HepG2 (cell line): ENCODE data around the gene ODAPH. TPM values are rescaled to one million over a fixed set of nuclear protein-coding genes. Genes with fewer than 3 reads are reported as not detected.
"Not testable (repeated sequence)": the region's sequence is repeated elsewhere in the genome, so short reads cannot be mapped to it uniquely, and the experiment has no call there.

Experiments
- ATAC-seq: fragments of 200-7000 bp; cut with Tn5 transposase; 3 replicates; pipeline ENCODE4 v1.9.1; 2020; ENCODE audit warnings: mild to moderate bottlenecking, moderate library complexity
- BruUV-seq: library from RNA; stranded (reverse); fragments of 400-500 nt; replicated peaks from 2 replicates; lab custom pipeline; 2021; lab: Mats Ljungman, UMichigan
- CTCF ChIA-PET: fragments of 300-600 bp; formaldehyde crosslinking; extraction: SDS; loops from one replicate; lab custom pipeline; 2021; ENCODE audit warnings: low total read pairs, inconsistent platforms, low intra/inter-chr PET ratio; lab: Yijun Ruan, JAX
- POLR2A ChIA-PET: fragments of 350-600 bp; sonication (Branson Sonifier 250); formaldehyde crosslinking; loops from one replicate; lab custom pipeline; 2020; ENCODE audit warnings: antibody characterized with exemption, inconsistent platforms; lab: Yijun Ruan, JAX
- DNase-seq: peaks from one replicate; pipeline ENCODE4 v3.0.0-alpha.2; 2015; ENCODE audit warnings: low spot score
- FAIRE-seq: peaks from 3 replicates; lab custom pipeline; 2011; peaks lifted over from hg19 to GRCh38; lab: Jason Lieb, UNC
- H2AFZ ChIP-seq: one replicate; pipeline ENCODE4 v1.6.1; 2011; ENCODE audit warnings: low read length, inconsistent platforms
- H3K27ac ChIP-seq: fragments of 300-600 bp; 3 replicates; pipeline ENCODE4 v1.8.0; 2011; ENCODE audit warnings: mixed run types, mild to moderate bottlenecking, mixed read lengths, low read length, inconsistent platforms; ENCODE audit not compliant: insufficient read depth; ENCODE audit errors: extremely low read length
- H3K27me3 ChIP-seq, 2 experiments: fragments of 200-600 bp in 1 of 2; 2 replicates in 1 of 2; 3 replicates in 1 of 2; pipeline versions ENCODE4 v1.6.0 to v1.8.0; 2011; ENCODE audit warnings: low read length in 2 of 2, mild to moderate bottlenecking in 2 of 2, moderate library complexity in 2 of 2, inconsistent platforms in 1 of 2; ENCODE audit not compliant: insufficient read depth in 2 of 2, control insufficient read depth in 1 of 2
- H3K36me3 ChIP-seq, 2 experiments: fragments of 200-600 bp in 1 of 2; replicated peaks in 1 of 2; 2 replicates in 1 of 2; 3 replicates in 1 of 2; pipeline versions ENCODE4 v1.5.1 to v1.8.0; 2011; ENCODE audit warnings: low read length in 2 of 2, inconsistent platforms in 1 of 2; ENCODE audit not compliant: insufficient read depth in 2 of 2, control insufficient read depth in 1 of 2
- H3K4me1 ChIP-seq: 2 replicates; pipeline ENCODE4 v1.5.1; 2012; ENCODE audit warnings: low read length, inconsistent platforms; ENCODE audit not compliant: insufficient read depth
- H3K4me2 ChIP-seq: 2 replicates; pipeline ENCODE4 v1.6.0; 2011; ENCODE audit warnings: low read depth, low read length, inconsistent platforms
- H3K4me3 ChIP-seq, 3 experiments: fragments of 200-600 bp in 1 of 3; sonication (generic), shearing (Covaris generic) in 1 of 3; replicated peaks in 1 of 3; 2 replicates each; pipeline ENCODE4 v1.5.1; 2011 to 2016; ENCODE audit warnings: low read length in 3 of 3, inconsistent platforms in 2 of 3, low read depth in 2 of 3, mild to moderate bottlenecking in 2 of 3, control low read depth in 1 of 3, mixed read lengths in 1 of 3; ENCODE audit not compliant: insufficient read depth in 1 of 3
- H3K79me2 ChIP-seq: one replicate; pipeline ENCODE4 v1.6.1; 2011; ENCODE audit warnings: low read length, inconsistent platforms; ENCODE audit not compliant: insufficient read depth
- H3K9ac ChIP-seq: 2 replicates; pipeline ENCODE4 v1.6.0; 2011; ENCODE audit warnings: mild to moderate bottlenecking, low read depth, low read length, inconsistent platforms; ENCODE audit not compliant: insufficient read depth
- H3K9me3 ChIP-seq: 2 replicates; pipeline ENCODE4 v1.5.1; 2012; ENCODE audit warnings: mild to moderate bottlenecking, low read length
- H4K20me1 ChIP-seq: 2 replicates; pipeline ENCODE4 v1.6.0; 2011; ENCODE audit warnings: inconsistent platforms, mild to moderate bottlenecking, low read length, moderate library complexity; ENCODE audit not compliant: insufficient read depth
- CEBPB ChIP-seq: IDR thresholded peaks from 2 replicates; pipeline ENCODE4 v1.6.1; 2011; ENCODE audit warnings: low read depth, low read length, improper control_type of control experiment, borderline replicate concordance
- CEBPG ChIP-seq: IDR thresholded peaks from 2 replicates; pipeline ENCODE4 v1.6.1; 2016
- CHCHD3 ChIP-seq: sonication (generic); formaldehyde crosslinking; IDR thresholded peaks from 2 replicates; pipeline ENCODE4 v1.8.0; 2022; ENCODE audit warnings: mild to moderate bottlenecking, missing genetic modification reagents, moderate library complexity
- GFI1 ChIP-seq: sonication (generic); formaldehyde crosslinking; IDR thresholded peaks from 2 replicates; pipeline ENCODE4 v1.5.0; 2020; ENCODE audit warnings: missing genetic modification reagents, mild to moderate bottlenecking, borderline replicate concordance
- KDM1A ChIP-seq: IDR thresholded peaks from 2 replicates; pipeline ENCODE4 v1.6.1; 2016; ENCODE audit warnings: missing compliant biosample characterization
- KDM4B ChIP-seq: sonication (generic); formaldehyde crosslinking; IDR thresholded peaks from 2 replicates; pipeline ENCODE4 v1.4.0; 2020; ENCODE audit warnings: missing genetic modification reagents
- TEAD3 ChIP-seq: optimal IDR thresholded peaks from 2 replicates; pipeline ENCODE3; 2016; ENCODE audit warnings: borderline replicate concordance
- TOE1 ChIP-seq: sonication (generic); formaldehyde crosslinking; IDR thresholded peaks from 2 replicates; pipeline ENCODE4 v1.4.0; 2020; ENCODE audit warnings: mild to moderate bottlenecking, missing genetic modification reagents
- TRIM24 ChIP-seq: sonication (generic); formaldehyde crosslinking; IDR thresholded peaks from 2 replicates; pipeline ENCODE4 v1.8.0; 2022; ENCODE audit warnings: mild to moderate bottlenecking, missing genetic modification reagents
- ZMAT3 ChIP-seq: sonication (generic); formaldehyde crosslinking; conservative IDR thresholded peaks from 2 replicates; pipeline ENCODE4 v1.7.0; 2021; ENCODE audit warnings: missing genetic modification reagents
- ZNF143 ChIP-seq: sonication (generic); formaldehyde crosslinking; IDR thresholded peaks from 2 replicates; pipeline ENCODE4 v1.4.0; 2020; ENCODE audit warnings: missing genetic modification reagents
- ZNF460 ChIP-seq: sonication (generic); formaldehyde crosslinking; IDR thresholded peaks from 2 replicates; pipeline ENCODE4 v1.5.1; 2020; ENCODE audit warnings: missing genetic modification reagents, mild to moderate bottlenecking, borderline replicate concordance
- ZNF629 ChIP-seq: sonication (generic); formaldehyde crosslinking; conservative IDR thresholded peaks from 2 replicates; pipeline ENCODE4 v1.5.0; 2020; ENCODE audit warnings: missing genetic modification reagents
- ZNF782 ChIP-seq: sonication (generic); formaldehyde crosslinking; IDR thresholded peaks from 2 replicates; pipeline ENCODE4 v1.4.0; 2020; ENCODE audit warnings: missing genetic modification reagents, mild to moderate bottlenecking, borderline replicate concordance
- ZNF850 ChIP-seq: sonication (generic); formaldehyde crosslinking; conservative IDR thresholded peaks from 2 replicates; pipeline ENCODE4 v1.9.0; 2021; ENCODE audit warnings: mild to moderate bottlenecking, missing genetic modification reagents
- WGBS: methylation state at CpG from one replicate; pipeline ENCODE4 v1.1.6; 2017; ENCODE audit warnings: low lambda C conversion rate; 5-methylcytosine and 5-hydroxymethylcytosine counted together
- in situ Hi-C: cut with HindIII; loops from 2 replicates; pipeline ENCODE4 v1.10.0; 2017; ENCODE audit warnings: low pct_unique_long_range_greater_than_20kb; ENCODE audit not compliant: extremely low pct_ligation_motif_present
- intact Hi-C: fragments of 100-400 bp; cut with micrococcal nuclease; formaldehyde crosslinking; loops from one replicate; pipeline ENCODE4 v1.10.0; 2022; ENCODE audit not compliant: unreplicated experiment
- polyA plus RNA-seq, 8 experiments: library from polyadenylated mRNA; depleted of rRNA in 3 of 8; stranded (reverse) in 7 of 8; unstranded in 1 of 8; fragments of >200 nt; fragmentation: Illumina TruSeq in 4 of 8; extraction: Trizol in 4 of 8; gene quantifications; 2 replicates each; pipeline versions ENCODE4 v1.2.1 to v1.2.3, GENCODE V29; 2011 to 2016; ENCODE audit warnings: low read depth in 4 of 8, missing spikeins in 1 of 8, mixed read lengths in 1 of 8; ENCODE audit not compliant: insufficient read depth in 1 of 8
- total RNA-seq, 5 experiments: library from RNA; depleted of rRNA; stranded (reverse); fragments of >200 nt; fragmentation: Illumina TruSeq; extraction: Trizol; gene quantifications; 2 replicates each; pipeline ENCODE4 v1.2.3, GENCODE V29; 2016; ENCODE audit warnings: low read depth in 1 of 5
- TF ChIP-seq, protein P1 (sequence below): sonication (generic); formaldehyde crosslinking; IDR thresholded peaks from 2 replicates; pipeline ENCODE4 v1.4.0; 2020; ENCODE audit warnings: missing genetic modification reagents

ODAPH gene
- total and polyA plus RNA-seq, 2 of the 13 experiments (the other 11 are each of a cell fraction or from before 2014, with no cell fraction given), result 0.50 TPM; not detected in 1

- H3K36me3 ChIP-seq, result not testable (repeated sequence)
Measured at GRCh38 chr4:75544220-75544619, 11.6 kb upstream of the ODAPH start.

DNA sequence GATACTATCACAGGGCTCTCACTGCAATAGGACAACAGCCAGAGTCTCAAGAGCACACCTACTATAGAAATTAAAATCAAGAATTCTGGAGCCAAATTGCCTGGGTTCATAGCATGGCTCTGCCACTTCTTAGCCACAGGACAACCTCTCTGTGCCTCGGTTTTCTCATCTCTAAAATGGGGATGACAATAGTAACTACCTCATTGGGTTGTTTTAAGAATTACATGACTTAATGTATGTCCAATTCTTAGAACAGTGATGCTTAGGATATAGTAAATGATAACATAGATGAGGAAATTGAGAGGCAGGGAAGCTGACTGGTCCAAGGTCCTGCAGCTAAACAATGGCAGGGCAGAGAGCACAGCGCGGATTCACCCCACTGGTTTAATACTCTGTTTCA is 11.0 kb upstream of the ODAPH start:
- Histone ChIP-seq H2AFZ (no peak overlapping the region), H3K9ac (no peak overlapping the region), H3K36me3 (0 out of 5 replicates have a peak, but pooled peaks cover 1 to 6% of the 10 kb centered on the region in 2 experiments), H3K4me1 (peaks cover 6% of the 10 kb centered on the region; the same call in 1 of the 2 replicates), H3K79me2 (no peaks in the 10 kb centered on the region), H3K4me3 (no peak overlapping the region), H3K27me3 (no peaks in the 10 kb centered on the region), H4K20me1 (no peaks in the 10 kb centered on the region), H3K27ac (no peak overlapping the region), H3K4me2 (no peak overlapping the region), H3K9me3 (no peaks in the 10 kb centered on the region)
- no peak for FAIRE-seq
- ChIA-PET CTCF (no interaction called here), POLR2A (no interaction called here)
- intact Hi-C loops, result no loop called here
- TF ChIP-seq ZNF143 (CRISPR knock-in tag) (no peak), TRIM24 (CRISPR knock-in tag) (no peak), ZNF782 (CRISPR knock-in tag) (no peak), KDM4B (no peak), ZNF850 (CRISPR knock-in tag) (no peak), CHCHD3 (CRISPR knock-in tag) (no peak), TOE1 (CRISPR knock-in tag) (no peak), ZNF629 (CRISPR knock-in tag) (peak; percentile 51; the same call in 1 of the 2 replicates), ZMAT3 (CRISPR knock-in tag) (no peak)
- no peak for ATAC-seq
- DNase-seq, result no peak
- in situ Hi-C loops, result no loop called here
- no TSS peak for BruUV-seq
- WGBS, result 87% methylated on average over 3 of the region's 3 CpGs

More at GRCh38 chr4:75544220-75544619, 11.6 kb upstream of the ODAPH start:
- H3K9ac ChIP-seq, H4K20me1 ChIP-seq, in situ Hi-C loops, ATAC-seq, H3K27me3 ChIP-seq, H2AFZ ChIP-seq, H3K27ac ChIP-seq, DNase-seq, intact Hi-C loops, H3K4me3 ChIP-seq, H3K79me2 ChIP-seq, FAIRE-seq, H3K4me1 ChIP-seq, CTCF ChIA-PET, BruUV-seq, H3K9me3 ChIP-seq, H3K4me2 ChIP-seq, POLR2A ChIA-PET: not testable (repeated sequence)
- TF ChIP-seq CEBPG (CRISPR knock-in tag) (peak; percentile 70), ZNF460 (CRISPR knock-in tag) (peak; percentile 51; the same call in 1 of the 2 replicates), CEBPB (peak; percentile 71), KDM1A (CRISPR knock-in tag) (0 out of 2 replicates have a peak, but pooled peaks have one; percentile 42), GFI1 (peak; percentile 76), TEAD3 (CRISPR knock-in tag) (peak; percentile 57)
- TF ChIP-seq, protein P1, sequence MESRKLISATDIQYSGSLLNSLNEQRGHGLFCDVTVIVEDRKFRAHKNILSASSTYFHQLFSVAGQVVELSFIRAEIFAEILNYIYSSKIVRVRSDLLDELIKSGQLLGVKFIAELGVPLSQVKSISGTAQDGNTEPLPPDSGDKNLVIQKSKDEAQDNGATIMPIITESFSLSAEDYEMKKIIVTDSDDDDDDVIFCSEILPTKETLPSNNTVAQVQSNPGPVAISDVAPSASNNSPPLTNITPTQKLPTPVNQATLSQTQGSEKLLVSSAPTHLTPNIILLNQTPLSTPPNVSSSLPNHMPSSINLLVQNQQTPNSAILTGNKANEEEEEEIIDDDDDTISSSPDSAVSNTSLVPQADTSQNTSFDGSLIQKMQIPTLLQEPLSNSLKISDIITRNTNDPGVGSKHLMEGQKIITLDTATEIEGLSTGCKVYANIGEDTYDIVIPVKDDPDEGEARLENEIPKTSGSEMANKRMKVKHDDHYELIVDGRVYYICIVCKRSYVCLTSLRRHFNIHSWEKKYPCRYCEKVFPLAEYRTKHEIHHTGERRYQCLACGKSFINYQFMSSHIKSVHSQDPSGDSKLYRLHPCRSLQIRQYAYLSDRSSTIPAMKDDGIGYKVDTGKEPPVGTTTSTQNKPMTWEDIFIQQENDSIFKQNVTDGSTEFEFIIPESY (CRISPR knock-in tag), result peak; percentile 81
- WGBS, result 75% methylated on average over 8 of the region's 8 CpGs
